GM18870 (cell line): ENCODE results near the gene SAXO2.
"Not testable (repeated sequence)": the region's sequence is repeated elsewhere in the genome, so short reads cannot be mapped to it uniquely, and the experiment has no call there.

Source experiments
- ATAC-seq: cut with Tn5 transposase; IDR thresholded peaks from one replicate; pipeline ENCODE4 v1.9.1; 2021; ENCODE audit warnings: moderate library complexity; ENCODE audit not compliant: unreplicated experiment

Gene SAXO2

DNA sequence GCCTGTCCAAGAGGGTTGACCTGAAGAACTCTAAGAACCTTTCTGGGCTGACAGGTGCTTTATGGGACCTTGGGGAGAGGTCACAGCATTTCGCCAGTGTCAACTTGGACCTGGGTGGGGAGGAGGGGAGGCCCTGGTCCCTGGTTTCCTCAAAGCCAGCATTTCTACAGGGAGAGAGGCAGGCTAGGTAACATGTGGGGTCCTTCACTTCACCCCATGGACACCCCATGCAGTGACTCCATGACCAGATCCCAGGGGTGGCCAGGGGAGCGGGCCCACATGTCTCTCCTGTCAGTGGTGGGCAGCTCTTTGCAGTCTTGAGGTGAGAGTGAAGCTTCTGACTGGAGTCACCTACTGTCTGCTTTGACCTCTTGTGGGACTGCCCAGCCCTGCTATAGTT, 50.8 kb downstream of the SAXO2 start:
- ATAC-seq: no peak

DNA sequence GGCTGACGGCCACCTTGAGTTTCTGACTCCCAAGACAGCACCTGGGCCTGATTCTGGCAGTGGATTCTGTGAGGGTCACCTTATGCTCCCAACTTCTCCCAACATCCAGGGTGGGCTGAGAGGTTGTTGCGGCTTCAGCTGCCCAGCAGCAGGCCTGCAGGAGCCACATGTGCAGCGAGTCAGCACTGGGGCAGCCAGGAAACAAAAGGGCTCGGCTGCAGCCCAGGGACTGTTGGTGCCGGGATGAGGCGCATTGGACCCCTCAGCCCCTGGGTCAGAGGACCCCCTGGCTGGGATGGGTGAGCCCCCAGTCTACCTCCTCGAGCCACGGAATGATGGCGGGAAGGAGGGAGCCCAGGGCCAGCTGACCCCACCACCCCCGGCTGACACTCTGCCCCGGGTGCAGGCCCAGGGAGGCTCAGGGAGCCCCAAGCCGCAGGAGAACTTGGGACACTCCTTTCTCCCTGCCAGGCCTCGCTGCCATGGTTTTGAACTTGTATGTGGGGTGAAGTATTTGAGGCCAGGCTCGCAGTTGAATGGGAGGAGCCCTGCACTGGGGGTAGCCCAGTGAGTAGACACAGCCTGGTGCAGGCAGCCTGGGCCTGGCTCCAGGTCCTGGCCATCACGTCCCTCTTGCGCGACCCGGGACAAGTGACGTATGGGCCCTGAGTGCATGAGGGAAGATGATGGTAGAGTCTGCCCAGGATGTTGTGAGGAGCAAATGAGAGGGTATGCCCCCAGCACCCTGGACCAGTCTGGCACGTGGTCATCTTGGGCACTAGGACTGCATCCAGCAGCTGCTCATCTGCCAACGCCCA, 51.5 kb downstream of the SAXO2 start:
- not testable (repeated sequence) for ATAC-seq

DNA sequence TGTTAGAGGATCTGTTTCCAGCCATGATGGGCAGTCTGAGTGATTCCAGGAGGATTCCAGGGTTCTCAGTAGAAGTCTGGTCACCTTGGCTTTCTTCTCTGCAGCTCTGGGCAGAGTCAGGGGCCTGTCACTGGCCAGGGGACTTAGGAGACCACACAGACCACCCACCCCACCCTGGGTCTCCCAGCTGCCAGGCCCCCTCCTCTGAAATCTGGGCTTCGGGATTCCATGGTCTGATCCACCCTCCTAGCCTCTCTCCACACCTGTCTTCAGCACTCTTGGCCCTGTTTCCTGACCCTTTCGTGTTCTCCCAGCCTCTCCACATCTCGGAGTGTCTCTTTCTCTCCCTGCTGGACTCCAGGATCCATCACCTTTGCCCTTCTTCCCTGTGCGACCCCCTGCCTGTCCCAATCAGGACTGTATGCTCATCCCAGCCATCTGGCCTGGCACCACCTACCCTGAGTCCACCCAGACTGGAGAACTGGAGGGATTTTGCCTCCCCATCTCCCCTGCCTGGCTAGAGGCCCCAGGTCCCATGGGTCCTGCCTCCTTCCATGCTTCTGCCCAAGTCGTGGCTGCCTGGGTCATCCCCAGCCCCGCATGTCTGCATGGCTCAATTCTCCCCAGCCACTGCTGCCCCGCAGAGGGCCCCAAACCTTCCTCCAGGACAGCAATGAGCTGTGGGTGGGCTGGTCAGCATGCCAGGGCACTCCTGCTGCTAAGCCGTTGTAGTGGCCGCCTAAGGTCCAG, 52.3 kb downstream of the SAXO2 start:
- ATAC-seq: no peak

DNA sequence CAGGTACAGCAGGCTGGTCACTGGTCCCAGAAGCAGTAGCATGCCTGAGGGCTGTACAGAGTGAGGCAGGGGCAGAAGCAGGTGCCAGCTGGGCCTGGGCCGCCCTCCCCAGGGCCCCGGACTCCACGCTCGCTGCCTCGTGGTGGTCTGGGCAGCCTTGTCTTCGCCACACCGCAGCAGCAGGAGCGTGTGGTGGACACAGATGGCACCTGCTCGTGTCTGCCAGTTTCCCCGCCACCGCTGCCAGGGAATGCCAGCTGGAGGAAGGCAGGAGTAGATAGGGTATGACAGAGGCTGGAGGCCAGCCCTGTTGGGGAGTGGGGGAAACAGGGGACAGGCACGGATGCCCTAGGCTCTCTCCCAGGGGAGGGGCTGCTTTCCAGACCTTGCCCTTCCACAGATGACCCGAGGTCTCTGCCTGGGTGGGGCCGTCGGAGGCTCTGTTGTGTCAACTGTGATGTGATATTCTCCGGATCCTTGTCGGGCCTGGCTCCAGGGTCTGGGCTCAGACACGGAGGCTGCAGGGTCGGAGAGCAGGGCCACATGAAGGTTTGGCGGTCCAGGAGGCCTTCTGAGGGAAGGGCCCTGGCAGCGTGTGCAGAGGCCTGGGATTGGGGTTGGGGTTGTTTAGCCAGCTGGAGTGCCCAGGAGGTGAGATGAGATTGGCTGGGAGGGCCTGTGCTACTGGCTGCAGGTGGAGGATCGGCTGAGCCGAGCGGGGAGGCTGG, 53.1 kb downstream of the SAXO2 start:
- ATAC-seq: no peak

DNA sequence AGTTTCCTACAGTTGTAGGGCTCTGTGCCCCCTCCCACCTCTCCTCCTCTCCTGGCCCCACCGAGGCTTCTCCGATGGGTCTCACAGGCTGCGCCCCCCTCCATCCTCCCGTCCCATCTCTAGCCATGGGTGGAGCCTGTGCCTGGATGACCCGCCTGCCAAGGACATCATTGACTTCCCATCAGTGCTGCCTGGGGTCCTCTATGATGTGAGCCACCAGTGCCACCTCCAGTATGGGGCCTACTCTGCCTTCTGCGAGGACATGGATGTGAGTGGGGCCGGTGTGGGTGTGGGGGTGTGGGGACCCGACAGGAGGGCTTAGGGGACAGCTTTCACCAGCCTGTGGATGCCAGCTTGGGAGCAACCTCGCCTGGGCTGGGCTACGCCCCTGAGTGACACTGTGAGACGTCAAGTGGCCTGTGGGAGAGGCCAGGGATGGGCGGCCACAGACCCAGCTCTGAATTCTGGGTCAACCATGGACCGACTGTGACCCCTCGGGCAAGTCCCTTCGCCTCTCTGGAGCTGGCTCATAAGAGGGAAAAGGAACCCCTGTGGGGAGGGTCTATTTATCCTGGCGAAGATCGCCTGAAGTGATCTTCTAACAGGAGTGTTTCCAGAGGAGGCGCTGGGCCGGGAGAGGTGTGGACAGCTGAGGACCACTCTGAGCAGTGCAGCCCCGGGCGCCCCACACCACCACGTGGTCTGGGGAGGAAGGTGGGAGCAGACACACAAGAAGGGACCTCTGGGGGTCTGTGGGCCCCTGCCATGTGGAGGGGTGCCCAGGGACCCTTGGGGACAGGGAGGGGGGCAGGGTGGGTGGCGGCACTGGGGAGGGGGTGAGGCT, 53.9 kb downstream of the SAXO2 start:
- not testable (repeated sequence) for ATAC-seq

DNA sequence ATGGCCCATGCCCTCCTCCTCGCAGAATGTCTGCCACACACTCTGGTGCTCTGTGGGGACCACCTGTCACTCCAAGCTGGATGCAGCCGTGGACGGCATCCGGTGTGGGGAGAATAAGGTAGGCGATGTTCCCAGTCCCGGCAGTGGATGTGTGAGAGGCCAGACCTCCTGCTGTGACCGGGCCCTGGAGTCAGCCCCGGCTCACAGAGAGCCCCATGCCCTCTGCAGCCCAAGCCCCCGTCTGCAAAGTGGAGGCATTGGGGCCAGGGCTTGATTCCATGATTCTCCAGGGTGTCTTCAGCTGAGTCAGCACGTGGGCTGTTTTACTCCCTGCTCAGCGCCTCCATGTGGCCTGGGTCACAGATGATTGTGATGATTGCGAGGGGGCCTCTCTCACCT, 54.5 kb downstream of the SAXO2 start:
- ATAC-seq: no peak

DNA sequence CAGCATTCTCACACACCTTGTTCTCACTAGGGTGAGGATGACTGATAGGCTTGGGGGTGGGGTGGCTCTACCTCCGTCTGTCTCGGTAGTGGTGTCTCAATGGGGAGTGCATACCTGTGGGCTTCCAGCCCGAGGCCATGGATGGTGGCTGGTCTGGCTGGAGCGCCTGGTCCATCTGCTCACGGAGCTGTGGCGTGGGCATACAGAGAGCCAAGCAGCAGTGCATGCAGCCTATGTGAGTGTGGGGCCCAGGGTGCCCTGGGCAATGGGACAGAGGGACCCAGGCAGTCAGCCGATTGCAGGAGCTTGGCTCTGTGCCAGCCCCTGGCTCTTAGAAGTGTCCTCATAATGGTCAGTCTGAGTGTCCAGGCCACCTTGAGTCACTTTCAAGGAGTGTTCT, 54.9 kb downstream of the SAXO2 start:
- ATAC-seq: not testable (repeated sequence)

DNA sequence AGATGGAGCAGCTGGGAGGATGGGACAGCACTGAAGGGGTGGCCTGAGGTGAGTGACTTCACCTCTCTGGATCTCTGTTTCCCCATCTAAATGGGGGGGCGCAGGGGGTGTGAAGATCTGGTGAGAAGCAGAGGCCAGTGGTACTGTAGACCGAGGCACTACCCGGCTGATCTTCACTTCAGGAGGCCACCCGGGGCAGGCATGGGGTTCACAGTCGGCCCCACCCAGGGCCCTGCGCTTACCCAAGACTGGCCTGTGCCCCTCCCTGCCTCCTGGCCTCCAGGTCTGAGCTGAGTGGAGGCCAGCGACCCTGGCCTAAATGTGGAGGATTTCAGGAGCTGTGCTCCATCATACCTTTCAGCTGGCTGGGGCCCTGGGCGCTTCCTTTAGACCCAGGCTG, 55.7 kb downstream of the SAXO2 start:
- not testable (repeated sequence) for ATAC-seq

DNA sequence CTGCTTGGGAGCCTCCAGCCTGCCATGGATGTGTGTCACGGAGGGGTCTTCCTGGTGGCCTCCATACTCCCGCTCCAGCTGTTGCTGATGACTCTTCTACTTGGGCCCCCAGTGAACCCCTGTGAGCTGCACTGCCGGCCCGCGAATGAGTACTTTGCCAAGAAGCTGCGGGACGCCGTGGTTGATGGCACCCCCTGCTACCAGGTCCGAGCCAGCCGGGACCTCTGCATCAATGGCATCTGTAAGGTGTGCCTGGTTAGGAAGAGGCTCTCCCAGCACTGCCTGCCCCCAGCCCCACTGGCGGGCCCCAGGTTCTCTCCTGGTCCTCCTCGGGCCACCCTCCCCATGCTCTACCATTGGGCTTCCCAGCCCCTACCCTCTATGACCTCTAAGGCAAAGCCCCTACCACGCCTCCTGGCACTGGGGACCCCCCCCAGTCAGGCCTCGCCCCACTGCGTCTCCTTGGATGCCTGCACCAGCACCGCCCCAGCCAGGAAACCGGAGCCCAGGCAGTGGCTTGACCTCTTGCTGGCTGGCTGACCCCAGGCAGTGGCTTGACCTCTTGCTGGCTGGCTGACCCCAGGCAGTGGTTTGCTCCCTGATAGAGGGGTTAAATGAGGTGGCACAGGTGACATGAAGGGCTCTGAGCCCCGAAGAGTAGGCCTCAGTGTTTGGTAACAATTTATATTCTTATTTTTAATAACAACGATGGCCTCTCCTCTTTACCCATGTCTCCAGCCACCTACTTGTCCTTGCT, 57.1 kb downstream of the SAXO2 start:
- ATAC-seq: not testable (repeated sequence)

DNA sequence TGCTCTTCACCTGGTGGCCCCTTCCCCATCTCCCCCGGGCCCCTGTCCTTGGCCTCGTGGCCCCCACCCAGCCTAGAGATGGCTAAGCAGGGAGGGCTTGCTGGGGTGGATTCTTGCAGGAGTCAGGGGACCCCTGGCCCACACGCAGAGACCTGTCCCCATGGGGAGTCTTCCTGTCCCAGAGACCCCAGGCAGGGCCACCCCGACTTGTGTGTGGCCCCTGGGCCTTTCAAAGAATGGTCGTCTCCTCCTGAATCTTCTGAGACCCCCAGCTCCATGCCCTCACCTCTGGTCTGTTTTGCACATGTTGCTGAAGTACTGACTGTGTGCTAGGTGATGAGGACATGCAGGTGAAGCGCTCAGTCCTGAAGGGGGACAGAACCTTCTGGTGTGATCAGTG, 58.2 kb downstream of the SAXO2 start:
- ATAC-seq: not testable (repeated sequence)

DNA sequence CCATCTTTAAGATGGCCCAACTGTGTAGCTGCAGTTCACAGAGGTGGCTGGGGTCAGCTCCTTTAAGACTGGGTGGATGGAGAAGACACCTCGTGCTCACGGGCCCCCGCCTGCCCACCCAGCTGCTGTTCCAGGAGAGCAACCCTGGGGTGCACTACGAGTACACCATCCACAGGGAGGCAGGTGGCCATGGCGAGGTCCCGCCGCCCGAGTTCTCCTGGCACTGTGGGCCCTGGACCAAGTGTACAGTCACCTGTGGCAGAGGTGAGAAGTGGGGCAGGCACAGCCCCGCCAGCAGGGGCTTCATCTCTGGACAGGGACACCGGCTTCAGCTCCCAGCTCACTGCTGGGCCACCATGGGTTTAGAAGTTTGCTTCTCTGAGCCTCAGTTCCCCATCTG, 59.9 kb downstream of the SAXO2 start:
- not testable (repeated sequence) for ATAC-seq

DNA sequence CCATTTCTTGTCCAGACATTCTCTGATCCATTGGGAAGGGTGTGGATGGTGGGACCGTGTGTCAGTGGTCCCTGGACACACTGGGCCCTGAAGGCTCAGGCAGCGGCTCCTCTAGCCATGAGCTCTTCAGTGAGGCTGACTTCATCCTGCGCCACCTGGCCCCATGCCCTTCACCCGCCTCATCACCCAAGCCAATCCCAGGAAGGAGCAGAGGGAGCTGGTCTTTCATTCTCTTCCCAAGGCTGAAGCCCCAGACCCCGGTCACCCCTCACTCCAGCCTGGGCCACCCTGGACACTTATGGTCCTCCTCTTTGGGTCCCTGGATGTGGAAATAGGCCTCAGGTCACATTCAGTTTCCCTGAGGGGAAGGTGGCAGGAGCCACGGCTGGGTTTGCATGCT, 62.2 kb downstream of the SAXO2 start:
- not testable (repeated sequence) for ATAC-seq

DNA sequence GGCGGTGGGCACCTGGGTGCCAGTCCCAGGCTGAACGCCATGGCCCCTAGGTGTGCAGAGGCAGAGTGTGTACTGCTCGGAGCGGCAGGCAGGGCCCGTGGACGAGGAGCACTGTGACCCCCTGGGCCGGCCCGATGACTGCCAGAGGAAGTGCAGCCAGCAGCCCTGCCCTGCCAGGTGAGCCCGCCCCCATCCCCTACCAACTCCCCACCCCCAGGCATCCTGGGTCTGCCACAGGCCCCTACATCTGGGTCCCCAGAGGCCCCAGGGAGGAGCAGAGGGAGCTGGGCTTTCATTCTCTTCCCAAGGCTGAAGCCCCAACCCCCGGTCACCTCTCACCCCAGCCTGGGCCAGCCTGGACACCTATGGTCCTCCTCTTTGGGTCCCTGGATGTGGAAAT, 63.0 kb downstream of the SAXO2 start:
- ATAC-seq: not testable (repeated sequence)

DNA sequence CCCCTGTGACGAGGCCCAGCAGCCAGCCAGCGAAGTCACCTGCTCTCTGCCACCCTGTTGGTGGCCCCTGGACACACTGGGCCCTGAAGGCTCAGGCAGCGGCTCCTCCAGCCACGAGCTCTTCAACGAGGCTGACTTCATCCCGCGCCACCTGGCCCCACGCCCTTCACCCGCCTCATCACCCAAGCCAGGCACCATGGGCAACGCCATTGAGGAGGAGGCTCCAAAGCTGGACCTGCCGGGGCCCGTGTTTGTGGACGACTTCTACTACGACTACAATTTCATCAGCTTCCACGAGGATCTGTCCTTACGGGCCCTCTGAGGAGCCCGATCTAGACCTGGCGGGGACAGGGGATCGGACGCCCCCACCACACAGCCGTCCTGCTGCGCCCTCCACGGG, 64.3 kb downstream of the SAXO2 start:
- not testable (repeated sequence) for ATAC-seq

DNA sequence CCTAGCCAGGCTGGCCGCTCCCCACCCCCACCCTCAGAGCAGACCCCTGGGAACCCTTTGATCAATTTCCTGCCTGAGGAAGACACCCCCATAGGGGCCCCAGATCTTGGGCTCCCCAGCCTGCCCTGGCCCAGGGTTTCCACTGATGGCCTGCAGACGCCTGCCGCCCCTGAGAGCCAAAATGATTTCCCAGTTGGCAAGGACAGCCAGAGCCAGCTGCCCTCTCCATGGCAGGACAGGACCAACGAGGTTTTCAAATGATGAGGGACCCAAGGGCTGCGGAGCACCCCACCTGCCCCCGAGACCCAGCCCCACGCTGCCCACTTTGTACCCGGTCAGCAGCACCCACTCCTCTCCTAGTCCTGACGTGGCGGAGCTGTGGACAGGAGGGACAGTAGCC, 64.8 kb downstream of the SAXO2 start:
- not testable (repeated sequence) for ATAC-seq

DNA sequence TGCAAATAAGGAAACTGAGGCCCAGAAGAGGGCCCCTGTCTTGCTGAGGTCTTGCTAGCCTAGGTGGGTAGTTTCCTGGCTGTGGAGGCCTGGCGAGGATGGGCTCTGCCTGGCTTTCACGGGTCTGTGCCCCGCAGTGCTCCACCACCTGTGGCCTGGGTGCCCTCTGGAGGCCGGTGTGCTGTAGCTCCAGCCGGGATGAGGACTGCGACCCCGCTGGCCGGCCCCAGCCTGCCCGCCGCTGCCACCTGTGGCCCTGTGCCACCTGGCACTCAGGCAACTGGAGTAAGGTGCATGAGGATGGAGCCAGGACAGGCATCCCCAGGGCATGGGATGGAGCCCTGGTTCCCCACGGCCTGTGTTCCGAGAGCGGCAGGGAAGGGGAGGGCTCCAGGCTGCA, 66.4 kb downstream of the SAXO2 start:
- ATAC-seq: not testable (repeated sequence)

DNA sequence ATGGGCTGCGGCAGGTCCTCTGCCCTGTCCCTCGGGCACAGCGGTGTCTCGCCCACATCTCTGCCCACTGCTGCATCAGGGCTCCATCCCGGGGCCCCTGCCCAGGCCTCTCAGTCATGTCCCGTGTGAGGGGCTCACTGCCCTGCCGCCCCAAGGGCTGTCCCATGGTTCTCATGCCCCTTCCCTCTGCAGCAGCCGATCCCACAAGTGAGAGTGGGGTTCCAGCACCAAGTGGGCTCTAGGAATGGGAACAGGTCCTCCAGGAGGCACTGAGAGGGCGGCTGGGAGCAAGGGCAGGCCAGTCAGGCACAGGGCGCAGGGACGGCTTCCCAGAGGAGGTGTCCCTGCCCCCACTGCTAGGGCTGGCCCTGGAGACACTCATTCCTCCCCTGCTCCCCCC, 68.3 kb downstream of the SAXO2 start:
- not testable (repeated sequence) for ATAC-seq

DNA sequence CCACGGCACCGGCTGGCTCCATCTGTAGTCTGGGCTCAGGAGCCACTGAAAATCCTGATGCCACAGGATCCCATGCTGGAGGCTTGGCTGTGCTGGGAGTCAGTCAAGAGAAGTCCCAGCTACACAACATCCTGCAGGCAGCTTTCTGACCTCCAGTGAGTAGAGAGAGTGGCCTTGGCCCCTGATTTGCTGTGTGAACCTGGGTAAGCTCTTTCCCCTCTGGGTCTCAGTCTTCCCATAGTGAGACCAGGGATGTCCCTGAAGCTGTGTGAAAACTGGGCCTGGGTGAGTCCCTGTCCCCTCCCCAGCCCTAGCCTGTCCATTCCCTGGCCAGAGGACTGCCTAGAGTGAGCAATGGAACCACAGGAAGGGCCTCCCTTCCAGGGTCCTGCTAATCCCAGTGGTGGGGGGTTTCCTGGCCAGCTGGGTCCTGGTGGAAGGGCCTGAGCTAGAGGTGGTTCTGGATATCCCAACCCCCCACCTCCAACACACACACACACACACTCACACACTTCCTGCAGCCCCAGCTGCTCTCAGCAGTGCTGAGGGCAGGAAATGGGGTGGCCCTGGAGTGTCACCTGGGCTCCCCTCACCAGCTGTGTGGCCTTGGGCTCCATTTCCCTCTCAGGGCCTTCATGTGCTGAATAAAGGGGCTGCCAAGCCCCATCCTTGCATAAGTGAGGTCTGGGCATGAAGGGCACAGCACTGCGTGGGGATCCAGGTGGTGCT, 69.1 kb downstream of the SAXO2 start:
- not testable (repeated sequence) for ATAC-seq
